ENCODE results near the gene ZNF486. TPM values are rescaled to one million over a fixed set of nuclear protein-coding genes. Genes with fewer than 3 reads are reported as not detected.

Gene ZNF486
- total and polyA plus RNA-seq, 2 donors (not counting 3 experiments of a cell fraction or from before 2014, with no cell fraction given): 3.3 to 8.4 TPM

DNA sequence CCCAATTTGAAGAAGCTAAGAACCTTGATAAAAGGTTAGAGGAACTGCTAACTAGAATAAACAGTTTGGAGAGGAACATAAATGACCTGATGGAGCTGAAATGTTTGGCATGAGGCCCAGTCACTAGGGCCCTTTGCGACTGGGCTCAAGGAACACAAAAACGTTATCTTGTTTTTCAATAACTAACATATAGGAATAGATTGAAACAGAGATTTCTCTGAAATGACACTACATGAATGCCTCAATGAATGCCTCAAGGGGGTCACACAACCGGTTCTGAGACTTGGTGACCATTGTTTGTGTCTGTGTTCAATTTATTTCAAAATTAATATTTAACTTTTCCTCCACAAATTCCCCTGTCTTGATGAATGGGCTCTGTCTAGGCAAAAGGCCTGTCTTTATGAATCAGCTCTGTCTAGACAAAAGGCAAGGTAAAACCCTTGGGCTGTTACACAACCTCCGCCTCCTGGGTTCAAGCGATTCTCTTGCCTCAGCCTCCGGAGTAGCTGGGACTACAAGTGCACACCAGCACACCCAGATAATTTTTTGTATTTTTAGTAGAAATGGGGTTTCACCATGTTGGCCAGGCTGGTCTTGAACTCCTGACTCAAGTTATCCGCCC, 932 bp upstream of the ZNF486 start:
- TF ChIP-seq POLR2AphosphoS5 (IDR thresholded peaks at IDR 0.05; ENCODE audit: insufficient read depth, low read depth, low read length): no peak
- TF ChIP-seq, protein P1, sequence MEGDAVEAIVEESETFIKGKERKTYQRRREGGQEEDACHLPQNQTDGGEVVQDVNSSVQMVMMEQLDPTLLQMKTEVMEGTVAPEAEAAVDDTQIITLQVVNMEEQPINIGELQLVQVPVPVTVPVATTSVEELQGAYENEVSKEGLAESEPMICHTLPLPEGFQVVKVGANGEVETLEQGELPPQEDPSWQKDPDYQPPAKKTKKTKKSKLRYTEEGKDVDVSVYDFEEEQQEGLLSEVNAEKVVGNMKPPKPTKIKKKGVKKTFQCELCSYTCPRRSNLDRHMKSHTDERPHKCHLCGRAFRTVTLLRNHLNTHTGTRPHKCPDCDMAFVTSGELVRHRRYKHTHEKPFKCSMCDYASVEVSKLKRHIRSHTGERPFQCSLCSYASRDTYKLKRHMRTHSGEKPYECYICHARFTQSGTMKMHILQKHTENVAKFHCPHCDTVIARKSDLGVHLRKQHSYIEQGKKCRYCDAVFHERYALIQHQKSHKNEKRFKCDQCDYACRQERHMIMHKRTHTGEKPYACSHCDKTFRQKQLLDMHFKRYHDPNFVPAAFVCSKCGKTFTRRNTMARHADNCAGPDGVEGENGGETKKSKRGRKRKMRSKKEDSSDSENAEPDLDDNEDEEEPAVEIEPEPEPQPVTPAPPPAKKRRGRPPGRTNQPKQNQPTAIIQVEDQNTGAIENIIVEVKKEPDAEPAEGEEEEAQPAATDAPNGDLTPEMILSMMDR (IDR thresholded peaks at IDR 0.05; ENCODE audit: extremely low read depth in 1 of 2, insufficient read depth in 1 of 2, low read depth in 1 of 2, low read length in 2 of 2): no peak
- TF ChIP-seq FOS (IDR thresholded peaks at IDR 0.05; ENCODE audit: borderline replicate concordance, insufficient read depth, low read length): no peak
- TF ChIP-seq, protein P2, sequence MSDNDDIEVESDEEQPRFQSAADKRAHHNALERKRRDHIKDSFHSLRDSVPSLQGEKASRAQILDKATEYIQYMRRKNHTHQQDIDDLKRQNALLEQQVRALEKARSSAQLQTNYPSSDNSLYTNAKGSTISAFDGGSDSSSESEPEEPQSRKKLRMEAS (IDR thresholded peaks at IDR 0.05; ENCODE audit: insufficient read depth, insufficient read length): no peak
- no peak for TF ChIP-seq EZH2 (IDR thresholded peaks at IDR 0.05; ENCODE audit: borderline replicate concordance, low read depth, low read length, severe bottlenecking)
- POLR2A ChIA-PET: interaction anchor here (0.8 to 1.1 kb wide), 2 partner anchors 265 to 495 kb away, joined by 3 to 4 read pairs; partner anchors contain the start of genes ZNF626 and ZNF93
- no peak overlapping the region for H3K4me2 ChIP-seq (ENCODE audit: insufficient read depth, low read length)
- no peak overlapping the region for H3K9ac ChIP-seq (replicated peaks; ENCODE audit: extremely low read depth, insufficient read depth, low read length)
- H4K20me1 ChIP-seq (replicated peaks; ENCODE audit: control insufficient read depth, extremely low read depth, insufficient read depth, low read length): no peaks in the 10 kb centered on the region
- no TSS peak for BruUV-seq (replicated peaks)
- H2AFZ ChIP-seq (ENCODE audit: low read depth, low read length): no peak overlapping the region
- no peak overlapping the region for H3K4me3 ChIP-seq (replicated peaks in 1 of 3; ENCODE audit: insufficient read depth in 1 of 3, low read depth in 1 of 3, low read length in 3 of 3)
- H3K79me2 ChIP-seq (ENCODE audit: control insufficient read depth, insufficient read depth, low read length): peaks cover 10% of the 10 kb centered on the region
- H3K36me3 ChIP-seq (ENCODE audit: control insufficient read depth in 2 of 2, extremely low read depth in 1 of 2, insufficient read depth in 2 of 2, low read length in 2 of 2): no peaks in the 10 kb centered on the region
- intact Hi-C loops (cut with micrococcal nuclease): loop anchor here (5.0 kb wide), 1 partner anchor 389 kb away; no protein-coding TSS in a partner anchor
- no peaks in the 10 kb centered on the region for H3K27me3 ChIP-seq (ENCODE audit: control insufficient read depth in 2 of 2, insufficient read depth in 2 of 2, low read length in 2 of 2)
- H3K9me1 ChIP-seq (replicated peaks; ENCODE audit: control insufficient read depth, extremely low read depth, insufficient read depth, low read length): no peaks in the 10 kb centered on the region
- no peaks in the 10 kb centered on the region for H3K4me1 ChIP-seq (ENCODE audit: control insufficient read depth, extremely low read depth, insufficient read depth, low read length)
- DNase-seq (ENCODE audit: low read depth, low spot score) (no peak), FAIRE-seq (no peak)
- dilution Hi-C loops (cut with MboI; ENCODE audit: extremely low pct_ligation_motif_present, low sequenced_read_pairs): no loop called here
- no peaks in the 10 kb centered on the region for H3K9me3 ChIP-seq (replicated peaks; ENCODE audit: control insufficient read depth, insufficient read depth, low read length)
- no peak overlapping the region for H3K27ac ChIP-seq (ENCODE audit: insufficient read depth, low read depth, low read length)
- CTCF ChIA-PET: interaction anchor here (1.1 to 2.7 kb wide), 2 partner anchors 71 to 72 kb away, joined by 4 to 9 read pairs; no protein-coding TSS in a partner anchor
